Activated CD4-positive, alpha-beta T cell treated with anti-CD3 and anti-CD28 coated beads, Interleukin-2, Interleukin-4, amounts not matched to agents 100 ng/mL and 50 ng/mL, durations not matched to agents 16 hours and 8 hours (primary cell): Measurements from ENCODE around the gene PDE7B.
"Not testable (repeated sequence)": the region's sequence is repeated elsewhere in the genome, so short reads cannot be mapped to it uniquely, and the experiment has no call there.

Experiments used
- DNase-seq: peaks from one replicate; pipeline ENCODE4 v3.0.0-alpha.2; 2020; ENCODE audit warnings: low spot score

The PDE7B gene

GRCh38 chr6:136112262-136112661 lies 260.8 kb downstream of the PDE7B start:
- no peak for DNase-seq

- DNase-seq, result no peak
Observed at GRCh38 chr6:136113736-136114173, 262.3 kb downstream of the PDE7B start.

GRCh38 chr6:136114661-136115060 lies 263.2 kb downstream of the PDE7B start:
- DNase-seq, result no peak

- DNase-seq, result no peak
Observed at GRCh38 chr6:136115941-136116340, 264.4 kb downstream of the PDE7B start.

- no peak for DNase-seq
Observed at GRCh38 chr6:136117081-136117480, 265.6 kb downstream of the PDE7B start.

GRCh38 chr6:136118787-136119186 lies 267.3 kb downstream of the PDE7B start:
- no peak for DNase-seq

GRCh38 chr6:136123468-136123867 lies 272.0 kb downstream of the PDE7B start:
- no peak for DNase-seq

- DNase-seq, result no peak
Observed at GRCh38 chr6:136125585-136125984, 274.1 kb downstream of the PDE7B start.

GRCh38 chr6:136127873-136128272 lies 276.4 kb downstream of the PDE7B start:
- no peak for DNase-seq

- DNase-seq, result no peak
Observed at GRCh38 chr6:136129365-136129764, 277.9 kb downstream of the PDE7B start.

- DNase-seq, result no peak
Observed at GRCh38 chr6:136134268-136134667, 282.8 kb downstream of the PDE7B start.

GRCh38 chr6:136134751-136135150 lies 283.2 kb downstream of the PDE7B start:
- no peak for DNase-seq

GRCh38 chr6:136136274-136136673 lies 284.8 kb downstream of the PDE7B start:
- DNase-seq, result no peak

- DNase-seq, result no peak
Observed at GRCh38 chr6:136137008-136137692, 285.6 kb downstream of the PDE7B start.

GRCh38 chr6:136137739-136138402 lies 286.4 kb downstream of the PDE7B start:
- no peak for DNase-seq

GRCh38 chr6:136139111-136139510 lies 287.6 kb downstream of the PDE7B start:
- DNase-seq, result not testable (repeated sequence)

- no peak for DNase-seq
Observed at GRCh38 chr6:136144251-136145023, 292.9 kb downstream of the PDE7B start.

- no peak for DNase-seq
Observed at GRCh38 chr6:136146130-136146529, 294.6 kb downstream of the PDE7B start.

- DNase-seq, result no peak
Observed at GRCh38 chr6:136147342-136147741, 295.8 kb downstream of the PDE7B start.

GRCh38 chr6:136148051-136148450 lies 296.6 kb downstream of the PDE7B start:
- DNase-seq, result no peak

- DNase-seq, result no peak
Observed at GRCh38 chr6:136148523-136148922, 297.0 kb downstream of the PDE7B start.

- DNase-seq, result no peak
Observed at GRCh38 chr6:136149311-136149710, 297.8 kb downstream of the PDE7B start.

- DNase-seq, result no peak
Observed at GRCh38 chr6:136150961-136151360, 299.5 kb downstream of the PDE7B start.
